Omental fat pad (tissue), 4 donors: ENCODE measurements around the gene NOC2L. TPM values are rescaled to one million over a fixed set of nuclear protein-coding genes. Genes with fewer than 3 reads are reported as not detected.
"Not testable (repeated sequence)": the region's sequence is repeated elsewhere in the genome, so short reads cannot be mapped to it uniquely, and the experiment has no call there.

Experiments used
- ATAC-seq: fragments of 150-250 bp; one replicate; pipeline ENCODE4 v1.9.1; 2016; ENCODE audit warnings: mild to moderate bottlenecking, moderate library complexity; ENCODE audit not compliant: low FRiP score
- DNase-seq: peaks from one replicate; pipeline ENCODE4 v3.0.0-alpha.2; 2019; ENCODE audit warnings: low spot score
- total RNA-seq, 4 donors: library from RNA; depleted of rRNA; stranded (reverse); fragments of >200 nt; gene quantifications; one replicate each; pipeline ENCODE4 v1.1.0, GENCODE V29; 2016
- TF ChIP-seq, protein P1 (sequence below), 3 donors: fragments of 450-650 bp; IDR thresholded peaks; one replicate each; pipeline ENCODE4 v1.5.1; 2016 to 2017; ENCODE audit warnings: antibody characterized with exemption in 3 of 3, mild to moderate bottlenecking in 3 of 3, moderate library complexity in 2 of 3

NOC2L gene
- total RNA-seq, 4 donors from 2014 or later = 29.2 to 63.5 (median 31.3) TPM

DNA sequence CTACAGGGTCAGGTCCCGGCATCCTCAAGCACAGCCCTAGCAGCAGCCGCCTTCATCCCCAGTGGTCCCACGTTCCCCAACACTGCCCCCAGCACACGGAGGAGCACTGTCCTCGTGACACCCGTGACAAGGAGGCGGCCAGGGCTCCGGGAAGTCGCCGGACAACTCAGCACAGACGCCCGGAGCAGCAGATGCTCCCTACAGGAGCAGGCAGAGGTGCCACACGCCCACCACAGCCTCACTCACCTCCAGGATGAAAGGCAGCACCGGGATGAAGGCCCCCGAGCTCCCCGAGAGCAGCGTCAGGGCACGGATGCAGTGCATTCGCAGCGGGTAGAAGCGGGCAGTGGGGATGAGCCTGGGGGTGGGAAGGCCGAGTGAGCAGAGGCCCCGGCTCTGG lies 8.2 kb downstream of the NOC2L start:
- TF ChIP-seq, protein P1, sequence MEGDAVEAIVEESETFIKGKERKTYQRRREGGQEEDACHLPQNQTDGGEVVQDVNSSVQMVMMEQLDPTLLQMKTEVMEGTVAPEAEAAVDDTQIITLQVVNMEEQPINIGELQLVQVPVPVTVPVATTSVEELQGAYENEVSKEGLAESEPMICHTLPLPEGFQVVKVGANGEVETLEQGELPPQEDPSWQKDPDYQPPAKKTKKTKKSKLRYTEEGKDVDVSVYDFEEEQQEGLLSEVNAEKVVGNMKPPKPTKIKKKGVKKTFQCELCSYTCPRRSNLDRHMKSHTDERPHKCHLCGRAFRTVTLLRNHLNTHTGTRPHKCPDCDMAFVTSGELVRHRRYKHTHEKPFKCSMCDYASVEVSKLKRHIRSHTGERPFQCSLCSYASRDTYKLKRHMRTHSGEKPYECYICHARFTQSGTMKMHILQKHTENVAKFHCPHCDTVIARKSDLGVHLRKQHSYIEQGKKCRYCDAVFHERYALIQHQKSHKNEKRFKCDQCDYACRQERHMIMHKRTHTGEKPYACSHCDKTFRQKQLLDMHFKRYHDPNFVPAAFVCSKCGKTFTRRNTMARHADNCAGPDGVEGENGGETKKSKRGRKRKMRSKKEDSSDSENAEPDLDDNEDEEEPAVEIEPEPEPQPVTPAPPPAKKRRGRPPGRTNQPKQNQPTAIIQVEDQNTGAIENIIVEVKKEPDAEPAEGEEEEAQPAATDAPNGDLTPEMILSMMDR (IDR thresholded peaks at IDR 0.05) = no peak
- DNase-seq (no peak), ATAC-seq (no peak)

DNA sequence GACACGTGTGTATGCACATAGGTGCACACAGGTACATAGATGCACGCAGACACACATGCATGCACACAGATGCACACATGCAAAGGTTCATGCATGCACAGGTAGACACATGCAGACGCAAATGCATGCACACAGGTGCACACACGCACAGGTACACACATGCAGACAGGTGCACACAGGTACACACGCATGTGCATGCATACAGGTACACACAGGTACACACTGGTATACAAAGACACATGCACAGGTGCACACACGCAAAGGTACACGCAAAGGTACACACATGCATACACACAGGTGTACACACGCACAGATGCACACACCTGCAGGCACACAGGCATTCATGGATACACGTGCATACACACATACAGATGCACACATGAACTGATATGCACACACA lies 8.8 kb downstream of the NOC2L start:
- no peak for ATAC-seq
- no peak for DNase-seq
- TF ChIP-seq, protein P1 (IDR thresholded peaks at IDR 0.05) = no peak

DNA sequence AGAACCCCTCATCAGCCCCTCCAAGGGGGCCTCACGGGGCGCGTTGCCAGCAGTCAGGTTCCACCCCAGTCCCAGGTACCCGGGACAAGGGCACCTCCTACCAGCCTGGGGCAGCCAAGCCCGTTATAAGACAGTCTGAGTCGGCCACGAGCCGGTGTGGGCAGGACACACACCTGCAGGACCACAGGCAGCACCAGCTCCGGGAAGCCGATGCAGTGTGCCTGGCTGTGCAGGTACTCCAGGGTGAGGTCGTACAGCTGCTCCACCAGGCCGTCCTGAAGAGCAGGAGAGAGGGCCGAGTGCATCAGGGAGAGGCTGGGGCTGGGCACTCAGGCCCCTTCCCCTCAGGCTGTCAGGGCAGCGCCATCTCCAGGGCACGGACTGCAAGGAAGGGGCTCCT lies 11.1 kb downstream of the NOC2L start:
- TF ChIP-seq, protein P1 (IDR thresholded peaks at IDR 0.05) = no peak
- DNase-seq (no peak), ATAC-seq (no peak)

DNA sequence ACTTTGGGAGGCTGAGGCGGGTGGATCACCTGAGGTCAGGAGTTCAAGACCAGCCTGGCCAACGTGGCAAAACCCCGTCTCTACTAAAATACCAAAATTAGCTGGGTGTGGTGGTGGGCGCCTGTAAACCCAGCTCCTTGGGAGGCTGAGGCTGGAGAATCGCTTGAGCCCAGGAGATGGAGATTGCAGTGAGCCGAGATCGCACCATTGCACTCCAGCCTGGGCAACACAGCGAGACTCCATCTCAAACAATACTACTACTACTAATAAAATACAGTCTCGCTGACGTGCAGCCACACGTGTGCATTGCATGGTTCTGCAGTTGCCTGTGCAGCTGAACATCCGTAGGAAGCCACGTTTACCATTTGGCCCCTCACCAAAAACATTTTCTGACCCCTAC lies 12.2 kb downstream of the NOC2L start:
- ATAC-seq, DNase-seq: not testable (repeated sequence)

DNA sequence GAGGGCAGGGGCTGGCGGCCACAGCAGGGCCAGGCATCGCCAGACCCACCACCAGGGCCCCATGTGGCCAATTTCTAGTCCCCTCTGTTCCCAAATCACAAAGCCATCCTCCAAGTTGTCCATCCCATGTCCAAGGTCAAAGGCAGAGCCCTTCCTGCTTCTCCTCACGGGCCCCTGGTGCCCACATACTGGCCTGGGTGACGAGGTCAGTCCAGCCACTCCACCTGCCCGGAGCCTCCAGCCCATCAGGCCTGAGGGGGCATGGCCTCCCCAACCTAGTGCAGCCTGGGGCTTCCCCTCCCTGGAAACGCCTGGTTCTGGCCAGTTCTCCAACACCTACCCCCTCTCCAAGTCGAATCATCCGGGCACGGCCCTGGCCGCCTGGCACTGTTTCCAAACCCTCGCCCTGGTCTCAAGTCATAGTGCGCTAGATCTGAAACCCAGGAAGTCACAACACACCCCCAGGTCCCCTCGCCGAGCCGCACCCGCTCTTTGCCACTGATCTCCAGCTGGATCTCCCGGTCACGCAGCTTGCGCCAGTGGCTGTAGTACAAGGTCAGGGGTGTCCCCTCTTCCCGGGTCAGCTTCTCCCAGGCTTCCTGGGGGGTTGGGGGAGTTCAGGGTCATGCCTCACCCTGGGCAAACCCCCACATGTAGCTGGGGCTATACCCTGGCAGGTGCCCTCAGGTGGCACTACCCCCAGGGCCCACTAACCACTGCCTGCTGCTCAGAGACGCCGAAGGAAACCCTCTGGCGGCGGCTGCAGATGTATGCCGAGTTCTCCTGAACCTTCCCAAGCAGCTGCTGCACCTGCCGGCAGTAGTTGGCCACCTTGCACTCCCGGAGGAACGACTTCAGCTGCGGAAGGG lies 13.1 kb downstream of the NOC2L start:
- TF ChIP-seq, protein P1 (IDR thresholded peaks at IDR 0.05) = no peak
- no peak for ATAC-seq
- DNase-seq = no peak

DNA sequence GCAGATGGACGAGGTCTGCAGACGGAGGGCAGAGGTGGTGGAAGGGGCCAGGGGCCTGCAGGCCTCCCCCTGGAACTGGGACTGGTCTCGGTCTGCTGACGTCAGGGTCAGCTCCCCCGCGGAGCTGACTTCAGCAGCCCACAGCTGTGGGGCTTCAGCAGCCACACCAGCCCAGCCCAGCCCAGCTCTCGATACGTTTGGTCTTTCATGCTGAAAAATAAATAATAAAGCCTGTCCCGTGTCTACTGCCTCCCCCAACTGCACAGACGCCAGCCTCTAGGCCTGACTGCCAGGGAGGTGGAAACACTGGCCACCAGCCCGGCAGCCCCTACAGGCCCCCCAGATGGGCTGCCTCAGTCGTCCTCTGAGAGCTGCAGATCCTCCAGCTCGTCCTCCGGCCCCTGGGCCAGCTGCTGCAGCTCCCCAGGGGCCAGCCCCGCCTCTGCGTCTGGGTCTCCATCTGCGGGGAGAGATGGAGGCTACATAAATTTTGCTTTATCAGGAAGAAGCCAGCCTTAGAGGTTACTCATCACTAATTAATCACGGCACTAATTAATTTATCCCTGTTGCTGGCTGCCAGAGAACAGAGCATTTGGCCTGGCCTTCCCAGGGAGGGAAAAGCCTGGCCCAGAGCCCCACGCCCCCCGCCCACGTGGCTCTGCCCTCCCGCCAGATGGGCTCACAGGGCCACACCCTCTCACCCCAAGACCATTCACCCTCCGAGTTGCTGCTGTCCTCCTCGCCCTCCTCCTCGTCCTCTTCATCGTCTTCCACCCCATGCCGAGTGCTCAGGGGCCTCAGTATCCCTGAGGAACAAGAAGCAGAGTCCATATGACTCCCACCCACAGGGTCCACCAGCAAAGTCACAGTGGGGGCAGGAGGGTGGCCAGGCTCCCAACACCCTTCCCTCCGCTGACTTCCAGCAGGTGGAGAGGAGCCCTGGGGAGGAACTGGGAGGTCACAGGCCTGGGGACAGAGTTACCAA lies 14.4 kb downstream of the NOC2L start:
- DNase-seq (no peak), ATAC-seq (peak; percentile 14)
- TF ChIP-seq, protein P1 (IDR thresholded peaks at IDR 0.05) = no peak
